KG1 (cell line): ENCODE measurements around the gene SLC7A8.
"Not testable (repeated sequence)": the region's sequence is repeated elsewhere in the genome, so short reads cannot be mapped to it uniquely, and the experiment has no call there.

Experiments used
- DNase-seq: peaks from one replicate; lab custom pipeline; 2025; lab: John Stamatoyannopoulos, UW

The SLC7A8 gene

GRCh38 chr14:23183479-23183878, at the start of gene SLC7A8:
Gene SLC7A8 (minus strand): TSS chr14:23183660. CDS start chr14:23182914, 746 bp downstream.
- no peak for DNase-seq

DNA sequence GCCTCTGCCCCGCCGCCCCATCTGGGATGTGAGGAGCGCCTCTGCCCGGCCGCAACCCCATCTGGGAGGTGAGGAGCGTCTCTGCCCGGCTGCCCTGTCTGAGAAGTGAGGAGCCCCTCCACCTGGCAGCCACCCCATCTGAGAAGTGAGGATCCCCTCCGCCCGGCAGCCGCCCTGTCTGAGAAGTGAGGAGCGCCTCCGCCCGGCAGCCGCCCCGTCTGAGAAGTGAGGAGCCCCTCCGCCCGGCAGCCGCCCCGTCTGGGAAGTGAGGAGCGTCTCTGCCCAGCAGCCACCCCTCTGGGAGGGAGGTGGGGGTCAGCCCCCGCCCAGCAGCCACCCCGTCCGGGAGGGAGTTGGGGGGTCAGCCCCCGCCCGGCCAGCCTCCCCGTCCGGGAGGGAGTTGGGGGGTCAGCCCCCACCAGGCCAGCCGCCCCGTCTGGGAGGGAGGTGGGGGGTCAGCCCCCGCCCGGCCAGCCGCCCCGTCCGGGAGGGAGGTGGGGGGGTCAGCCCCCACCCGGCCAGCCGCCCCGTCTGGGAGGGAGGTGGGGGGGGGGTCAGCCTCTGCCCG, 48.9 kb upstream of the SLC7A8 start:
- DNase-seq = not testable (repeated sequence)

- DNase-seq = no peak
Measured at GRCh38 chr14:23228812-23229211, 45.4 kb upstream of the SLC7A8 start.

DNA sequence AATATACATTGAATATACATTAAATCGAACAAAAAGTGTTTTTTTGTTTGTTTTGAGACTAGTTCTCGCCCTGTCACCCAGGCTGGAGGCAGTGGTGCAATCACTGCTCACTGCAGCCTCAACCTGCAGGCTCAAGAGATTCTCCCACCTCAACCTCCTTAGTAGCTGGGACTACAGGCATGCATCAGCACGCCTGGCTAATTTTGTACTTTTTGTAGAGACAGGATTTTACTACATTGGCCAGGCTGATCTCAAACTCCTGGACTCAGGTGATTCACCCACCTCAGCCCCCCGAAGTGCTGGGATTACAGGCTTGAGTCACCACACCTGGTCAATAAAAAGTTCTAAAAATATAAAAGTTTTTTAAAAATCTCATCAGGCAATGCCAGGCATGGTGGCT, 44.1 kb upstream of the SLC7A8 start:
- no peak for DNase-seq

- DNase-seq = not testable (repeated sequence)
Measured at GRCh38 chr14:23224958-23225357, 41.5 kb upstream of the SLC7A8 start.

- no peak for DNase-seq
Measured at GRCh38 chr14:23219075-23219474, 35.6 kb upstream of the SLC7A8 start.

DNA sequence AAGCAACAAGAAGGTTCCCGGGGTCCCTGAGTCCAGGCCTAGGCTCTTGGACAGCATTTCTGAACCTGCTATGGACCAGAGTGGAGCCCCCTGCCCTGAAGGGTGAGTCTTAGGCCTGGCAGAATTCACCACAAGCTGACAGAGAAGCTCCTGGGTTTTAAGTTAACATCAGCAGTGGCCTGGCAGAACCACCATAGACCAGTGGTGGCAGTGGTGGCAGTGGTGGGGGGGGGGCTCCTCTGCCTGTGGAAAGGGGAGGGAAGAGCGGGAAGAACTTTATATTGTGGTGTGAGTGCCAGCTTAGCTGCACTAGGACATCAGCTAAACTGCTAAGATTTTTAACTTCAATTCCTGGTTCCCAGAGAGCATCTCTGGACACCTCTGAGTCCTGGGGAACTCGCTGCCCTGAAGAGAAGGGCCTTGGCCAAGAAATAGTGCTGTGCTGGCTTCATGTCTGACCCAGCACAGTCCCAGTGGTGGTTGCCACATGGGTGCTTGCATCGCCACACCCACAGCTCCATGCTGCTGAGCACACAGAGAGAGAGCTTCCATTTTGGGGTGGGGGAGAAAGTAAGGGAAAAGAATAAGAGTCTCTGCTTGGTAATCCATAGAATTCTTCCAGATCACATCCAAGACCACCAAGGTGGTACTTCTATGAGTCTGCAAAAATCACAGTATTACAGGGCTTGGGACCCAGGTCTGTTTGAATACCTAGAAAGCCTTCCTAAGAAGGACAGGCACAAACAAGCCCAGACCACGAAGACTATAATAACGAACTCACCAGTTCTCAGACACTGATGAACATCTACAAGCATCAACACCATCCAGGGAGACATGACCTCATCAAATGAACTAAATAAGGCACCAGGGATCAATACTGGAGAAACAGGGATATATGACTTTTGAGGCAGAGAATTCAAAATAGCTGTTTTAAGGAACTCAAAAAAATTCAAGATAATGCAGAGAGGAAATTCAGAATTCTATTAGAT, 33.9 kb upstream of the SLC7A8 start:
- no peak for DNase-seq

GRCh38 chr14:23215421-23215820, 32.0 kb upstream of the SLC7A8 start:
- no peak for DNase-seq

GRCh38 chr14:23209651-23210423, 26.4 kb upstream of the SLC7A8 start:
- DNase-seq = no peak

GRCh38 chr14:23208324-23208723, 24.9 kb upstream of the SLC7A8 start:
- no peak for DNase-seq

DNA sequence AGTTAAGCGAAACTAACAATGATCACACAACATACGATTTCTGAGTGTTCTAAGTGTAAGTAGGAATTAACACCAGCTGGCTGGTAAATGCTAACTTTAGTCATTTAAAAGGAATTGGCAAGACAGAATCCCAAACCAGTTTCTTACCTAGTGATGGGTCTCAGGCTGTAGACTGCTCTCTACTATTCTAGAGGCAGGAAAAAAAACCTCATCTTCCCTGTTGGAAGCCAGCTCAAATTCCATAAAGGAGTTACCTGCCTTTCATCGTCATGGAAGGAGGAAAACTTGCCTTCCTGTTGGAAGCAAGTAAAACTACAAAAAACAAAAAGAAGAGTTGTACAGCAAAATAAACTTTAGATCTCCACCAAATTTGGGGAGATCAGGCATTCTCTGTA, 23.7 kb upstream of the SLC7A8 start:
- DNase-seq = no peak

- no peak for DNase-seq
Measured at GRCh38 chr14:23206422-23207145, 23.1 kb upstream of the SLC7A8 start.

- DNase-seq = no peak
Measured at GRCh38 chr14:23202001-23202400, 18.5 kb upstream of the SLC7A8 start.

GRCh38 chr14:23199141-23199540, 15.7 kb upstream of the SLC7A8 start:
- not testable (repeated sequence) for DNase-seq

DNA sequence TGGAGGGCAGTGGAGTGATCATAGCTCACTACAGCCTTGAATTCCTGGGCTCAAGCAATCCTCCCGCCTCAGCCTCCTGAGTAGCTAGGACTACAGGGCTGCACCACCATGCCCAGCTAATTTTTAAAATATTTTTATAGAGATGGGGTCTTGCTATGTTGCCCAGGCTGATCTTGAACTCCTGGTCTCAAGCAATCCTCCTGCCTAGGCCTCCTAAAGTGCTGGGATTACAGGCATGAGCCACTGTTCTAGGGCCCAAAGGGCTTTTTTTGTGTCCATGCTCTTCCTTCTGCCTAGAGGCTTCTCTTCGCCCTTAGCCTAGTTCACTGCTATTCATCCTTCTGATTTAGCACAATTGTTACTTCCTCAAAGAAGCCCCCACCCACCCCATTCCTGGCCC, 13.0 kb upstream of the SLC7A8 start:
- DNase-seq = not testable (repeated sequence)

- DNase-seq = no peak
Measured at GRCh38 chr14:23195552-23196101, 12.2 kb upstream of the SLC7A8 start.

DNA sequence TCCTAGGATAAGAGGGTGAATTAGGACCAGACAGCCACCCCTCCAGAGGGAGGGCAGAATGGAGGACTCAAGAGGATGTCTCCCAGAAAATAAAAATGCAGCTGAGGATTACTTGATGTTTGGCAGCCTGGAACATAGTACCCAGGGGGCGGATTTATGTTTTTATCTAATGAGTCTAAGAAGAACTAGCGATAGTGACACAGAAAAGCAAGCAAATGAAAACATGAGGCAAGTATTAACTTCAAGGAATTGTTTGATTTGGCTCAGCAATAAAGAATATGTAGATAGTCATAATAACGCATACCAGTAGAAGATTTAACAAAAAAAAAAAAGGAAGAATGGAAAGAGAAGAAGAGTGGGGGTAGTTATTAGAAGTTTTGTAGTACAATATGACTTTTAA, 10.0 kb upstream of the SLC7A8 start:
- DNase-seq = no peak

- DNase-seq = no peak
Measured at GRCh38 chr14:23187925-23188324, 4.5 kb upstream of the SLC7A8 start.

- DNase-seq = no peak
Measured at GRCh38 chr14:23186913-23187654, 3.6 kb upstream of the SLC7A8 start.

DNA sequence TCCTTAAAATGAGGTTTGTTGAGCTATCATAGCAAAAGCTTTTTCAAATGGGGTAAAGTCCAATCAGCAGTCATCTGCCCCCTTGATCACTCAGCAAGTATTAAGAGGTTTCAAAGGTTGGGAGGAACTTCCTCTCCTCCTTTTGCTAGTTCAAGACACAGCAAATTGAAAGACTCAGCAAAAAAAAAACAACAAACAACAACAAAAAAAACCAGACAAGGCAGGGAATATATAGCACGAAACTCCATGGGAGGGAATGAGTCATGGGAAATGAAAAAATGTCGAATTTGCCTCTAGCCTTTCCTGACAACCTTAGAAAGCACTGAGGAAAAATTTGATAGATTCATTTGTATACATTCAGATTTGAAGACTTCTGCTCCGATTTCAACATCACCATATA, 1.6 kb upstream of the SLC7A8 start:
- DNase-seq = no peak

DNA sequence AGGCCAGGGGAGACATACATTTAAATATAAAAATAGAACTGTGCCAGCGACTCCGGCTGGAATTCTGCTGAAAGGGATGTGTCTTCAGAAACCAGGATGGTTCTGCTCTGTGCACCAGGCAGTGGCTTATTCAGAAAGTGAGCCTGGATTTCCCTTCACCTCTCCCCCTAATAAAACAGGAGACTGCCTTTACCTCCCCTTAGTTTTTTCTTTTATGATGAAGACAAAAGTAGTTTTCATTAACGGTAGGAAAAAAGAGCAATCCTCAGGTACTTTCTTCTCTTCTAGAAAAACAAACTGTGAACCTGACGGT, 346 bp downstream of the SLC7A8 start:
- DNase-seq = no peak
